ENCODE measurements around the gene RIC8B.

RIC8B gene

GRCh38 chr12:106908561-106908960 lies 134.1 kb downstream of the RIC8B start:
- H3K4me3 ChIP-seq (replicated peaks; ENCODE audit: low read depth, low read length): no peak overlapping the region
- TF ChIP-seq CTCF (IDR thresholded peaks at IDR 0.05; ENCODE audit: low read depth, low read length, missing control alignments): no peak

GRCh38 chr12:106910202-106910601 lies 135.7 kb downstream of the RIC8B start:
- no peak for TF ChIP-seq CTCF (IDR thresholded peaks at IDR 0.05; ENCODE audit: low read depth, low read length, missing control alignments)
- no peak for DNase-seq (ENCODE audit: extremely low read depth, low read depth)
- H3K4me3 ChIP-seq (replicated peaks; ENCODE audit: low read depth, low read length): no peak overlapping the region

More at GRCh38 chr12:106908561-106908960, 134.1 kb downstream of the RIC8B start:
- DNase-seq (ENCODE audit: extremely low read depth, low read depth): no peak

GRCh38 chr12:106911581-106911980 lies 137.1 kb downstream of the RIC8B start:
- no peak for TF ChIP-seq CTCF (IDR thresholded peaks at IDR 0.05; ENCODE audit: low read depth, low read length, missing control alignments)
- no peak overlapping the region for H3K4me3 ChIP-seq (replicated peaks; ENCODE audit: low read depth, low read length)
- no peak for DNase-seq (ENCODE audit: extremely low read depth, low read depth)

- no peak for TF ChIP-seq CTCF (IDR thresholded peaks at IDR 0.05; ENCODE audit: low read depth, low read length, missing control alignments)
- H3K4me3 ChIP-seq (replicated peaks; ENCODE audit: low read depth, low read length): no peak overlapping the region
- DNase-seq (ENCODE audit: extremely low read depth, low read depth): no peak
These were observed 139.0 kb downstream of the RIC8B start for GRCh38 chr12:106913456-106913855.

- no peak for TF ChIP-seq CTCF (IDR thresholded peaks at IDR 0.05; ENCODE audit: low read depth, low read length, missing control alignments)
- no peak overlapping the region for H3K4me3 ChIP-seq (replicated peaks; ENCODE audit: low read depth, low read length)
- no peak for DNase-seq (ENCODE audit: extremely low read depth, low read depth)
These were observed 140.5 kb downstream of the RIC8B start for GRCh38 chr12:106914796-106915634.

- no peak for DNase-seq (ENCODE audit: extremely low read depth, low read depth)
- no peak overlapping the region for H3K4me3 ChIP-seq (replicated peaks; ENCODE audit: low read depth, low read length)
- TF ChIP-seq CTCF (IDR thresholded peaks at IDR 0.05; ENCODE audit: low read depth, low read length, missing control alignments): no peak
These were observed 141.1 kb downstream of the RIC8B start for GRCh38 chr12:106915635-106916026.

All from HFF-Myc (cell line).